NCI-H82 treated with DMSO at 0.1 percent for 48 hours (cell line): ENCODE data around the gene BCAT1.
"Not testable (repeated sequence)": the region's sequence is repeated elsewhere in the genome, so short reads cannot be mapped to it uniquely, and the experiment has no call there.

Source experiments
- DNase-seq: peaks from one replicate; lab custom pipeline; 2025; ENCODE audit not compliant: unreplicated experiment; lab: John Stamatoyannopoulos, UW

The BCAT1 gene

GRCh38 chr12:24860546-24860945 is 88.4 kb downstream of the BCAT1 start:
- no peak for DNase-seq

DNA sequence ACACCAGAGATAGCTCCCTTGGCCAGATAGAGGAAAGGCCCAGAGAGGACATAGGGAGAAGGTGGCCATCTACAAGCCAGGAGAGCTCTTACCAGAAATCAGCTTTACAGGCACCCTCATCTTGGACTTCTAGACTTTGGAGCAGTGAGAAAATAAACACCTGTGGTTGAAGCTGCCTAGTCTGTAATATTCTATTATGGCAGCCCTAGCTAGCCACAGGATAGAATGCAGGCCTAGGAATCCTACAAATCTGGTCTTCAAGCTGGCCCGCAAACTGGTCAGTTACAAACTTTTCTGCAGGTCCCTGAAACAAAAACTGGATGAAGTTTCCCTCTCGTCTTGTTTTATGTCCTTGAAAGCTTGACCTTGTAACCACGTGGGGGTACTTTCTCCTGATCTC is 92.4 kb downstream of the BCAT1 start:
- DNase-seq, result no peak

DNA sequence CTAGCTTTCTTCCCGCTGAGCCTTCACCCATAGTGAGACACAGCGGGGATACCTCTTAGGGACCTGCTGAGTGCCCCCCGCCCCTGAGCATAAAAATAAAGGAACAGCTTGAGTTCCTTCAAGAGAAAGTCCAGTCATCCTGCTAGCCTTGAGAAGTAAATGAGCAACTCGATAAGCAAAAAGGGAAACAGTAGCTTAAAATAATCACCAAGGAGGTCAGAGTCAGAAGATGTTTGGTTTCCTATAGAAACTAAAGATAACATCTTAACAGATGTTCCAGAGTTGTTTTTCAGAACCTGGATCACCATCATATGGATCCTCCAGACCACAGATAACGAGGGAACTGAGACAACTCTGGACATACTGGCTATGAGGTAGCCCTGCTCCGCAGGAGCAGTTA is 94.0 kb downstream of the BCAT1 start:
- DNase-seq, result no peak

DNA sequence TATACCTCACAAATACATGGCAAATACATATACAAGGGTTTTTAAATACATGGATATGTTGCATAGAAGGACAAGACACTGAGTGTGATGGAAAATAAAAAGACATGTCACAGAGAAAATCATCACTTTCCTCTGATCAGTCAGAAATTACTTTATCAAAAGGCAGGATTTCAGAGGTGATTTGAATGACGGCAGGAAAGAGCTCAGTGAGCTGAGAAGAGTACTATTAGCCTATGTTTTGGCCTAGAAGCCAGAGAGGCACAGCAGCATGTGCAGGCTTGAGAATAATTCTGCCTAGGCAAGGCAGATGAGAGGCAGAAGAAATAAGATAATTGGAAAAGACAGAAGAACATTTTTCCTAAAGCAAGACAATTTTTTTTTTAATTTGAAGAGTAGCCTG is 94.9 kb downstream of the BCAT1 start:
- DNase-seq, result no peak

- no peak for DNase-seq
These were observed 95.3 kb downstream of the BCAT1 start for GRCh38 chr12:24853588-24853987.

DNA sequence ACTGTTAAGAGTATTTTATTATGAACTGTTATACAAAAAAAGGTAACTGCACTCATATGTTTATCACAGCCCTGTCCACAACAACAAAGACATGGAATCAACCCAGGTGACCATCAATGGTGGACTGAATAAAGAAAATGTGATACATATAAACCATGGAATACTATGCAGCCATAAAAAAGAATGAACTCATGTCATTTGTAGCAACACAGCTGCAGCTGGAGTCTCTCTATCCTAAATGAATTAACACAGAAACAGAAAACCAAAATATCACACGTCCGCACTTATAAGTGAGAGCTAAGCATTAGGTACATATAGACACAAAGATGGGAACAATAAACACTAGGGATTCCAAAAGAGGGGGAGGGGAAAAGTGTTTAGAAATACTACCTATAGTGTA is 95.8 kb downstream of the BCAT1 start:
- no peak for DNase-seq

DNA sequence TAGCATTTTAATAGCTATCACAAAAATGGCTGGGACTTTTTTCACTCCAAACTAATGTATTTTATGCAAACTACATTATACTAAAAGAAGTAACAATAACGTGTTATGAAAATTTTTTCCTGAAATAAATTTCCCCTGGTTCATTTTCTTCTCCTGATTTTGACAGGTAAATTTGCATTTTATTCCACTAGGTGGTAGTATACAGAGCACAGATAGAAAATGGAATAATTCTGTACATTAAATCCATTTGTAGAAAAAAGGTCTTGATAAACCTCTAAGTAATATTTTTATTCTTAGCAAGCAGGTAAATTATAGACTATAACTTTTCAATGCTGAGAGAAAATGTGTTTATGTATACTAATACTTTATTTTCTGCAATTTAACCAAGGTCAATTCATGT is 96.5 kb downstream of the BCAT1 start:
- no peak for DNase-seq

- DNase-seq, result not testable (repeated sequence)
These were observed 97.0 kb downstream of the BCAT1 start for GRCh38 chr12:24851883-24852282.

DNA sequence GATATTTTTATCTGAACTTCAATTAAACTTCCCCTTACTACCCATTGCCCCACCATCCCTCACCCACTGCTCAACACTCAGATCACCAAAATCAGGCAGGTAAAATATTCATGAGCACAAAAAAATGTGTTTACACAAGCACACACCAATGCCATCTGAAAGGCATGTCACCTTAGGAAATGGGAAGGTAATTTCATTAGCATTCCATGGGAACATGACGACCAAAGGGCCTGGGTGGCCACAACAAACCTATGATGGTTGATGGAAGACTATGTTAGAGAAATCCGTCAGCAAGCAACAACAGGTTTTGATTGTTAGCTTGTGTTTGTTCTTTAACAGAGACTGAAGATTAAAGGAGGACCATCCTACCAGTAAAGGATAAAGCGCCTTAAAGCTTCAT is 97.6 kb downstream of the BCAT1 start:
- DNase-seq, result no peak

GRCh38 chr12:24850496-24850895 is 98.4 kb downstream of the BCAT1 start:
- DNase-seq, result no peak

- no peak for DNase-seq
These were observed 99.9 kb downstream of the BCAT1 start for GRCh38 chr12:24848941-24849477.

DNA sequence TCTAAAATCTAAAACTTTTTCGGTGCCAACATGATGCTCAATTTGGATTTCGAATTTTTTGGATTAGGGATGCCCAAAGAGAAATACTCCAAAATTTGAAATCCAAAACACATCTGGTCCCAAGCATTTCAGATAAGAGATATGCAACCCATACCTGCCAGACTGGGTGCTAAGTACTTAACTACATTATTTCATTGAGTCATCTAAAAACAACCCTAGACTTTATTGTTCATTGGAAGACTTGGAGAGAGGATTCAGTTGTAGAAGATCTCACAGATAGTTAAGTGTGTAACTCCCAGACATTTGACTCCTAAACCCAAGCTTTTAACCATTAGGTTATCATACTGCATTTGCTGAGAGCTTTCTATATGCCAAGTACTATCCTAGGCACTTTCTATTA is 102.2 kb downstream of the BCAT1 start:
- no peak for DNase-seq

GRCh38 chr12:24845615-24846014 is 103.3 kb downstream of the BCAT1 start:
- DNase-seq, result no peak

DNA sequence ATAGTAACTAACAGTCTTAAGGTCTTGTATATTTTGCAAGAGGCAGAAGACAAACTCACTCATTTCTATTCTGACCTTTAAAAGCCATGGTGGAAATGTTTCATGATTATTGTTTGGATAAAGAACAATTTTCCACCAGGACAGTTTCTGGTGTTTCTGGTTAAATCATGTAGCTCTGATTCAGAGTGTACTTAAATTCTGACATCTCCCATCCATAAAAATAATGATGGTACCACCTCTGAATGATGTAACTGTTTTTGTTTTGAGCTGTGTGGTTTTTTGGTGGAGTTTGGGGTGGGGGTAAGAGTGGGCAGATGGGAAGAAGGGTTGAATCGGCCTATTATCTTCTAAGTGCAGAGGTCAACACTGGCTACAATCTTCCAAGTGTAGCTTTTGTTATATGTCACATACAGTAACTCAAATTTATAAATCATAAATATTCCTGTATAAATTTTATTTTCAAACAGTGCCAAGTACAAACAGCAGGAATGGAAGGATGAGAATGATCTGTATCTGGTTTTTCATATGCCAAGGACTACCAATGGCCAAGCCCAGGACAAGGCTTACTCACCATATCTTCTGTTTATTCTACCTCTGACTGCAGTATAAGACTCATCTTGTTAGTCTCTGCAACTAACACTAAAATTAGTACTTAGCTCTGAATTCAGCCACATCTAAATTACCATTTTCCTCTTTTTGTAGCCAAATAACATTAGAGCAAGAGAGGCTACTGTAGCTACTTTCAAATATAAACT is 108.7 kb downstream of the BCAT1 start:
- DNase-seq, result no peak

DNA sequence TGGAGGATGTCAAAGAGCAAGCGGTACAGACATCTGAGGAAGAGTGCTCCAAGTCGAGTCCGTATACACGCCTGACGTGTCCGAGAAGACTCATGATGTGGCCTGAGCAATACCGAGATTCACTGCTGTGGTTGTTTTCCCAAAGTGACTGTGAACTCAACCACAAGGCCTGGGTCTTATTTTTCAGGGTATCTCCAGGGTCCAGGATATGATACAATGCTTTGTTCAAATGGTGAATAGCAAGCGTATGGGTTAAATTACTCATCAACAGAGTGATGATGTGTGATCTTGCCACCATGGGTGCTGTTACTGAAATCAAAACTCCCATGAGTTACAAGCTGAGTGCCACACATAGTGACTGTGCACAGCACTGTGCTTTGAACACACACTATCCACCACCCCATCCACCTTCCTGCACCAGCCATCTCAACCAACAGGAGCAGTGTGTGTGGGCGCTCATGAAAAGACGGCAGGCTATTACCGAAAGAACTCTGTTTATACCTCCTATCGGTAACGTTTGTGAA is 109.6 kb downstream of the BCAT1 start:
- no peak for DNase-seq

DNA sequence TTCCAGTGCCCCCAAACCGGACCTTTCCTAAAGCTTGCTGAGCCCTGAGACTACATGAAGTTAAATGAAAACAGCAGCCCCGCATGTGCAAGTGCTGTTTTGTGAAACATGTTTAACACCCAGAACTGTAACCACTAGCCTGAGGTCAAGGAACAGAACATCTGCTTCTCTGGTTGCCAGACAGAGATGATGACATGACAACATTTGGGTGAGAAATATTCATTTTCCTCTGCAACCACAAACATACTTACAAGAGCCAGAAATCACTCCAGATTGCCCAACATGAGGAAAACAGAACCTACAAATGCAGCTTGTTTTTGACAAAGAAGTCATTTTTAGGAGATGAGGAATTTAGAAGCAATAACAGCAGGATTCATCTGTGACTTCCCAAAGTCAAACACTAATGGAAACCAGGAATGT is 110.4 kb downstream of the BCAT1 start:
- DNase-seq, result no peak

GRCh38 chr12:24835377-24835776 is 113.5 kb downstream of the BCAT1 start:
- no peak for DNase-seq

- DNase-seq, result no peak
These were observed 115.4 kb downstream of the BCAT1 start for GRCh38 chr12:24833513-24833912.

- DNase-seq, result no peak
These were observed 124.9 kb downstream of the BCAT1 start for GRCh38 chr12:24823808-24824515.

DNA sequence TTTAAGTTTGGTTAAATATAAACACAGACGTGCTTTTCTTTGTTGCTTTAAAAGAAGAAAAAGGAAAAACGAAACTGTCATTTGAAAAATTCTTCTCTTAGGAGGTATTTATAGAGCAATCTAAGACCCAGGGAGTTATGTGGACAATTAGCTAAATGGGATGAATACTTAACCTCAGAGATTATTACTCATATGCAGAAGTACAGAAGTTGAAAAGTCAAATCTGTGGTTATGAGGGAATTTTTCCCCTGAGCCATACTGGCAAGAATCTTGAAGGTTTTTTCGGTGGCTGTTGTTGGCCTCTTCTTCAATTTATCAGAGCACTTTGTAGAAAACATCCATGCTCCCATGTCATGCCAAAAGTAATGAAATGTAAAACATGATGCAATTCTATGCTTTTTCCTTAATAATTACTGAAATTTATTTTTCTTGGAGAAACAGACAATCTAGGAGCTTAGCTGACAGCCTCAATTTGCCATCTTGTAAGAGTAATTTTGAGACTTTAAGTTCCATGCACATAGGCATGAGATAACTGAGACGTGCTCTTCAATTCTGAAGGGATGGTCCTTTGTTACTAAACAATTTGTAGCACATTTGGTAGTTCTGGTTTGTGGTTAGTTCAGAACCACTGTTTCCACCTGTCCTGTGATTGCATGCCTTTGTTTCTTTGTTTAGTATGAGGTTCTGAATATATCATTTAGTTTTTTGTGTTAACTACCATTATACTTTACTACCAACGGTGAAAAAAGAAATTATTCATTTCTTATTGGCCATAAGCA is 126.6 kb downstream of the BCAT1 start:
- no peak for DNase-seq

DNA sequence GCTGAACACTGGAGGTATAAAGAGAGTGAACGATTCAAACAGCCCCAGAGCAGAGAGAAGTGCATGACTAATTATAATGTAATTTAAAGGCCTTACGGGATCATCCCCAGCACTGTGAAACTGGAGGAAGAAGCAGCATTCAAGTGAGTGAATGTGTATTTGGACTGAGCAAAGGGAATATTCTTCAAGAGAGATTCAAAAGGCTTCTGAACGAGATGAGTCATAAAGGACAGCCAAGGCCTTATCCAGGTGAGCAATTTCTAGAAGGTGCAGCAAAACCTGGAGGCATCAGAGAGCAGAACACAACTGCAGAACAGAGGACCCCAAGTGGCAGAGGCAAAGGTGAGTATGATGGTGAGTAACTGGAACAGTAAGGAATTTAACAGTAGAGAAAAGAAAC is 127.2 kb downstream of the BCAT1 start:
- no peak for DNase-seq
